OCI-LY7 (cell line): Measurements from ENCODE around the gene MGME1. TPM values are rescaled to one million over a fixed set of nuclear protein-coding genes. Genes with fewer than 3 reads are reported as not detected.

Experiments used
- BruUV-seq: library from RNA; stranded (reverse); fragments of 400-500 nt; replicated peaks from 2 replicates; lab custom pipeline; 2021; lab: Mats Ljungman, UMichigan
- CTCF ChIA-PET: fragments of 300-600 bp; sonication (Branson Sonifier 250); formaldehyde crosslinking; loops from one replicate; lab custom pipeline; 2022; ENCODE audit warnings: antibody characterized with exemption; ENCODE audit not compliant: unreplicated experiment; lab: Charles Lee
- POLR2A ChIA-PET: fragments of 300-600 bp; sonication (Branson Sonifier 250); formaldehyde crosslinking; loops from one replicate; lab custom pipeline; 2022; ENCODE audit warnings: antibody characterized with exemption; lab: Charles Lee
- DNase-seq: peaks from one replicate; pipeline ENCODE4 v3.0.0-alpha.2; 2015; ENCODE audit warnings: low spot score
- H2AFZ ChIP-seq: fragments of 200-600 bp; sonication (generic), shearing (Covaris generic); 2 replicates; pipeline ENCODE4 v1.6.1; 2014; ENCODE audit warnings: mild to moderate bottlenecking, antibody characterized with exemption, low read length, moderate library complexity
- H3K27ac ChIP-seq: fragments of 200-600 bp; sonication (generic); 2 replicates; pipeline ENCODE4 v1.5.1; 2014; ENCODE audit warnings: mixed run types, low read depth, mild to moderate bottlenecking, moderate library complexity, low read length, inconsistent platforms; ENCODE audit not compliant: poor library complexity, severe bottlenecking
- H3K36me3 ChIP-seq: fragments of 200-600 bp; sonication (generic); 2 replicates; pipeline ENCODE4 v1.6.1; 2014; ENCODE audit warnings: mild to moderate bottlenecking, antibody characterized with exemption, low read length, moderate library complexity, mixed read lengths; ENCODE audit not compliant: insufficient read depth
- H3K4me1 ChIP-seq: fragments of 200-600 bp; sonication (generic); 2 replicates; pipeline ENCODE4 v1.5.1; 2014; ENCODE audit warnings: mild to moderate bottlenecking, low read length; ENCODE audit not compliant: insufficient read depth, poor library complexity, severe bottlenecking
- H3K4me2 ChIP-seq: fragments of 200-600 bp; sonication (generic); 2 replicates; pipeline ENCODE4 v1.6.1; 2014; ENCODE audit warnings: mild to moderate bottlenecking, low read length
- H3K4me3 ChIP-seq: fragments of 200-600 bp; sonication (generic); 2 replicates; pipeline ENCODE4 v1.5.1; 2014; ENCODE audit warnings: mild to moderate bottlenecking, low read depth, low read length; ENCODE audit not compliant: poor library complexity, severe bottlenecking
- H3K79me2 ChIP-seq: fragments of 200-600 bp; sonication (generic); 2 replicates; pipeline ENCODE4 v1.6.1; 2016; ENCODE audit warnings: low read depth, mild to moderate bottlenecking, low read length, moderate library complexity, mixed read lengths; ENCODE audit not compliant: insufficient read depth
- H3K9me2 ChIP-seq: fragments of 200-600 bp; sonication (generic); 2 replicates; pipeline ENCODE4 v1.6.1; 2016; ENCODE audit warnings: mild to moderate bottlenecking, low read length, mixed read lengths; ENCODE audit not compliant: insufficient read depth
- H3K9me3 ChIP-seq: fragments of 200-600 bp; sonication (generic); 2 replicates; pipeline ENCODE4 v1.6.1; 2014; ENCODE audit warnings: mild to moderate bottlenecking, mixed run types, low read length, mixed read lengths
- H4K20me1 ChIP-seq: fragments of 200-600 bp; sonication (generic); 2 replicates; pipeline ENCODE4 v1.6.1; 2014; ENCODE audit warnings: mild to moderate bottlenecking, antibody characterized with exemption, low read length, moderate library complexity, mixed read lengths; ENCODE audit not compliant: insufficient read depth
- EZH2phosphoT487 ChIP-seq: fragments of 200-600 bp; sonication (generic); IDR thresholded peaks from 2 replicates; pipeline ENCODE4 v1.6.1; 2018; ENCODE audit warnings: low read depth, borderline replicate concordance, mild to moderate bottlenecking, mixed run types, antibody characterized with exemption, low read length, moderate library complexity, mixed read lengths
- intact Hi-C: fragments of 100-400 bp; cut with micrococcal nuclease; formaldehyde crosslinking; loops from one replicate; pipeline ENCODE4 v1.10.0; 2022; ENCODE audit not compliant: unreplicated experiment
- total RNA-seq, 2 experiments: library from RNA; depleted of rRNA in 1 of 2; stranded (reverse); fragments of >200 nt in 1 of 2; shearing (Covaris generic) in 1 of 2; gene quantifications; 2 replicates each; pipeline ENCODE4 v1.2.3, GENCODE V29; 2014 to 2022
- TF ChIP-seq, protein P1 (sequence below): fragments of 200-600 bp; sonication (generic); conservative IDR thresholded peaks from 2 replicates; pipeline ENCODE4 v1.5.1; 2014; ENCODE audit warnings: mild to moderate bottlenecking, antibody characterized with exemption, low read length, moderate library complexity, mixed read lengths

MGME1 gene
- total RNA-seq, 2 experiments from 2014 or later = 46.6 to 80.1 TPM

DNA sequence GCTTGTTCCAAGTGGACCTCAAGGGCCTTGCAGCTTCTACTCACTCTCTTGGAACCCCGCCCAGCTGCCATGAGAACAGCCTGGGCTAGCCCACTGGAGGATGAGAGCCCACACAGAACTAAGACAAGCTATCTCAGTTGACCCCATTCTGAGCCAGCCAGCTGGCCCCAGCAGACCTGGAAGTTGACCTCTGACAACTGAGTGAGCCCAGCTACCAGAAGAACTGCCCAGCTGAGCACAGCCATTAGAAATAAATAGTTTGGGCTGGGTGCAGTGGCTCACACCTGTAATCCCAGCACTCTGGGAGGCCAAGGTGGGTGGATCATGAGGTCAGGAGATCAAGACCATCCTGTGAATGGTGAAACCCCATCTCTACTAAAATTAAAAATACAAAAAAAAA is 37.3 kb upstream of the MGME1 start:
- Histone ChIP-seq H3K4me2 (no peak overlapping the region), H3K4me1 (no peaks in the 10 kb centered on the region), H3K27ac (no peak overlapping the region), H3K4me3 (no peak overlapping the region), H3K79me2 (no peaks in the 10 kb centered on the region), H3K9me2 (no peaks in the 10 kb centered on the region), H3K36me3 (no peaks in the 10 kb centered on the region), H4K20me1 (0 out of 2 replicates have a peak, but pooled peaks cover 7% of the 10 kb centered on the region), H2AFZ (no peak overlapping the region), H3K9me3 (no peaks in the 10 kb centered on the region)
- POLR2A ChIA-PET = interaction anchor here (0.7 kb wide), 1 partner anchor 27 kb away, joined by 3 read pairs; no protein-coding TSS in a partner anchor
- TF ChIP-seq, protein P1, sequence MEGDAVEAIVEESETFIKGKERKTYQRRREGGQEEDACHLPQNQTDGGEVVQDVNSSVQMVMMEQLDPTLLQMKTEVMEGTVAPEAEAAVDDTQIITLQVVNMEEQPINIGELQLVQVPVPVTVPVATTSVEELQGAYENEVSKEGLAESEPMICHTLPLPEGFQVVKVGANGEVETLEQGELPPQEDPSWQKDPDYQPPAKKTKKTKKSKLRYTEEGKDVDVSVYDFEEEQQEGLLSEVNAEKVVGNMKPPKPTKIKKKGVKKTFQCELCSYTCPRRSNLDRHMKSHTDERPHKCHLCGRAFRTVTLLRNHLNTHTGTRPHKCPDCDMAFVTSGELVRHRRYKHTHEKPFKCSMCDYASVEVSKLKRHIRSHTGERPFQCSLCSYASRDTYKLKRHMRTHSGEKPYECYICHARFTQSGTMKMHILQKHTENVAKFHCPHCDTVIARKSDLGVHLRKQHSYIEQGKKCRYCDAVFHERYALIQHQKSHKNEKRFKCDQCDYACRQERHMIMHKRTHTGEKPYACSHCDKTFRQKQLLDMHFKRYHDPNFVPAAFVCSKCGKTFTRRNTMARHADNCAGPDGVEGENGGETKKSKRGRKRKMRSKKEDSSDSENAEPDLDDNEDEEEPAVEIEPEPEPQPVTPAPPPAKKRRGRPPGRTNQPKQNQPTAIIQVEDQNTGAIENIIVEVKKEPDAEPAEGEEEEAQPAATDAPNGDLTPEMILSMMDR = no peak
- no peak for TF ChIP-seq EZH2phosphoT487
- CTCF ChIA-PET = no interaction called here
- no TSS peak for BruUV-seq
- intact Hi-C loops = no loop called here
- no peak for DNase-seq

DNA sequence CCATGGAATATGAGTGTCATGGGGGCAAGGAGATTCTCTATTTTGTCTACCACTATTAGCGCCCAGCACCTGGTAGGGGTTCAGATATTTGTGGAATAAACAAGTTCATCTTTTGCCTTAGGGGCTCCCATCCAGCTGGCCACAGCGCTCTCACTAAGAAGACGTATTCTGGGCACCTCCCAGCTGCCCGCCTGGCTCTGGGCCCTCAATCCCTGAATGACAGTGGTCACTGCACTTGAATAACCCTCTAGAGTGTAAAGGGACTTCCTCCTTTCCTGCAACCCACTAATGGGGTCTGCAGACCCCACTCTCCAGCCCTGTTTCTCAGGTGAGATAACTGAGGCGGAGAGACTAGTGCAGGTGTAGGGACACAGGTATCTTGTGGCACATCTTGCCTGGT is 36.4 kb upstream of the MGME1 start:
- no TSS peak for BruUV-seq
- no peak overlapping the region for H3K4me2 ChIP-seq
- H4K20me1 ChIP-seq = 0 out of 2 replicates have a peak, but pooled peaks cover 2% of the 10 kb centered on the region
- no peak overlapping the region for H3K4me3 ChIP-seq
- CTCF ChIA-PET = no interaction called here
- TF ChIP-seq, protein P1 = no peak
- TF ChIP-seq EZH2phosphoT487 = no peak
- no peaks in the 10 kb centered on the region for H3K79me2 ChIP-seq
- H3K9me2 ChIP-seq = no peaks in the 10 kb centered on the region
- H3K27ac ChIP-seq = no peak overlapping the region
- H2AFZ ChIP-seq = no peak overlapping the region
- H3K4me1 ChIP-seq = no peaks in the 10 kb centered on the region
- POLR2A ChIA-PET = no interaction called here
- DNase-seq = no peak
- H3K36me3 ChIP-seq = no peaks in the 10 kb centered on the region
- no peaks in the 10 kb centered on the region for H3K9me3 ChIP-seq
- intact Hi-C loops = no loop called here

DNA sequence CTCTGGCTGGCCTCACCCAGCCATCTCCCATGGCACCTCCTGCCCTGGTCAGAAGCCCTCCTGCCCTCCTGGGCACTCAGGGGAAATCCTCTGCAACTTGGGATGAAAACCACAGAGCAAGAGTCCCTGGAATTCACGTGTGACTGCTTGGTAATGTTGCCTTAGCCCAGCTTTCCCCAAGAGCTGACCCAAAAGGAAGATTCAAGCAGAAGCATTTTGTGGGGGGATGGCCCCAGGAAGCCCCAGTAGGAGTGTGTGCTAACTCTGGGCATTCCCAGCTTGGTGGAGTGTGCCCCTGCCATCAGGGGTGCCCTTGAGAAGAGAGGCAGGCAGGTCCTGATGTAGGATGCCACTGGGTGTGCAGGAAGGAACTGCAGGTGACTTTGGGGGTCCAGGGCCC is 35.7 kb upstream of the MGME1 start:
- no peak overlapping the region for H3K4me3 ChIP-seq
- no peak overlapping the region for H2AFZ ChIP-seq
- ChIA-PET POLR2A (no interaction called here), CTCF (no interaction called here)
- DNase-seq = no peak
- no peak overlapping the region for H3K27ac ChIP-seq
- no peaks in the 10 kb centered on the region for H4K20me1 ChIP-seq
- BruUV-seq = no TSS peak
- intact Hi-C loops = no loop called here
- no peak for TF ChIP-seq EZH2phosphoT487
- TF ChIP-seq, protein P1 = no peak
- no peaks in the 10 kb centered on the region for H3K79me2 ChIP-seq
- H3K9me3 ChIP-seq = no peaks in the 10 kb centered on the region
- no peaks in the 10 kb centered on the region for H3K4me1 ChIP-seq
- no peaks in the 10 kb centered on the region for H3K9me2 ChIP-seq
- H3K36me3 ChIP-seq = no peaks in the 10 kb centered on the region
- no peak overlapping the region for H3K4me2 ChIP-seq
